Stomach (tissue), 9 donors: ENCODE results near the gene NUP153. TPM values are rescaled to one million over a fixed set of nuclear protein-coding genes. Genes with fewer than 3 reads are reported as not detected.
"Not testable (repeated sequence)": the region's sequence is repeated elsewhere in the genome, so short reads cannot be mapped to it uniquely, and the experiment has no call there.

Experiments
- DNase-seq, 2 donors: peaks; one replicate each; pipeline versions ENCODE4 v3.0.0 to v3.0.0-alpha.2; 2013 to 2019
- H3K27ac ChIP-seq, 5 donors: fragments of 200-600 bp in 4 of 5; sonication (generic) in 4 of 5; one replicate each; pipeline ENCODE4 v1.5.1; 2013 to 2019; ENCODE audit warnings: mild to moderate bottlenecking in 1 of 5, moderate library complexity in 1 of 5
- H3K27me3 ChIP-seq, 3 donors: fragments of 200-600 bp; sonication (generic); one replicate each; pipeline ENCODE4 v1.5.1; 2017 to 2019; ENCODE audit warnings: mixed run types in 1 of 3
- H3K36me3 ChIP-seq, 4 donors: fragments of 200-600 bp; sonication (generic); 1 replicate in 3 of 4; 2 replicates in 1 of 4; pipeline ENCODE4 v1.5.1; 2016 to 2019
- H3K4me1 ChIP-seq, 4 donors: fragments of 200-600 bp; sonication (generic); one replicate each; pipeline ENCODE4 v1.5.1; 2016 to 2019
- H3K4me3 ChIP-seq, 4 donors: fragments of 200-600 bp; sonication (generic) in 3 of 4; one replicate each; pipeline ENCODE4 v1.5.1; 2016 to 2019; ENCODE audit warnings: mild to moderate bottlenecking in 1 of 4
- H3K9me3 ChIP-seq, 4 donors: fragments of 200-600 bp; sonication (generic); one replicate each; pipeline ENCODE4 v1.5.1; 2016 to 2019
- CTCF ChIP-seq, 7 experiments: fragments of 450-650 bp in 4 of 7; fragments of 200-600 bp in 3 of 7; sonication (generic) in 3 of 7; IDR thresholded peaks; one replicate each; pipeline ENCODE4 v1.5.1; 2016 to 2019; ENCODE audit warnings: antibody characterized with exemption in 7 of 7, control low read depth in 2 of 7, mild to moderate bottlenecking in 1 of 7
- EP300 ChIP-seq: sonication (generic); formaldehyde crosslinking; IDR thresholded peaks from one replicate; pipeline ENCODE4 v1.6.1; 2017; ENCODE audit warnings: antibody characterized with exemption
- POLR2A ChIP-seq, 4 donors: fragments of 450-650 bp; IDR thresholded peaks; one replicate each; pipeline ENCODE4 v1.6.1; 2016; ENCODE audit warnings: antibody characterized with exemption in 4 of 4, control low read depth in 2 of 4, mild to moderate bottlenecking in 1 of 4, moderate library complexity in 1 of 4
- POLR2AphosphoS5 ChIP-seq, 3 donors: sonication (generic); formaldehyde crosslinking; IDR thresholded peaks; one replicate each; pipeline ENCODE4 v1.6.1; 2016; ENCODE audit warnings: antibody characterized with exemption in 3 of 3
- WGBS, 5 donors: extraction: QIAGEN DNeasy Blood & Tissue Kit in 3 of 5; methylation state at CpG; one replicate each; pipeline versions ENCODE4 v1.1.5 to v1.1.7; 2013 to 2018; 5-methylcytosine and 5-hydroxymethylcytosine counted together
- intact Hi-C: fragments of 100-400 bp; cut with DNase I; formaldehyde crosslinking; loops from one replicate; pipeline ENCODE4 v1.15.1; 2023; ENCODE audit warnings: low total_unique reads
- polyA plus RNA-seq, 3 donors: library from polyadenylated mRNA; stranded (reverse); fragments of 200-250 nt; gene quantifications; one replicate each; pipeline ENCODE4 v1.2.3, GENCODE V29; 2013
- total RNA-seq, 5 donors: library from RNA; depleted of rRNA; stranded (reverse); fragments of >200 nt; gene quantifications; one replicate each; pipeline versions ENCODE4 v1.1.0 to v1.2.3, GENCODE V29; 2014 to 2016
- donor health status: healthy with polysubstance abuse.
- donor health status: Bipolar disorder and iron deficiency.
- donor health status: healthy.

The NUP153 gene
- total and polyA plus RNA-seq, 8 donors = 5.2 to 50.5 (median 18.2) TPM

GRCh38 chr6:17591287-17591686 lies 115.4 kb downstream of the NUP153 start:
- H3K36me3 ChIP-seq = no peaks in the 10 kb centered on the region
- intact Hi-C loops = no loop called here
- peaks cover 0 to 1% (median 0%) of the 10 kb centered on the region in 4 donors for H3K4me1 ChIP-seq
- no peak for TF ChIP-seq EP300
- TF ChIP-seq CTCF (IDR thresholded peaks at IDR 0.05) = no peak
- TF ChIP-seq POLR2A (IDR thresholded peaks at IDR 0.05) = no peak
- H3K27me3 ChIP-seq = no peaks in the 10 kb centered on the region
- H3K9me3 ChIP-seq = no peaks in the 10 kb centered on the region
- H3K4me3 ChIP-seq = no peak overlapping the region
- 78 to 85% (median 82%) methylated on average over 1 of the region's 1 CpG for WGBS, 5 donors
- H3K27ac ChIP-seq = peak overlapping the region in 1 of 5 donors; percentile 53
- DNase-seq = no peak

- 59 to 76% (median 69%) methylated on average over 5 of the region's 5 CpGs for WGBS, 5 donors
- Histone ChIP-seq H3K4me1 (peaks cover 0 to 9% (median 1%) of the 10 kb centered on the region in 4 donors), H3K27ac (no peak overlapping the region), H3K27me3 (no peaks in the 10 kb centered on the region), H3K4me3 (no peak overlapping the region), H3K36me3 (no peaks in the 10 kb centered on the region), H3K9me3 (no peaks in the 10 kb centered on the region)
- DNase-seq = peak in 1 of 2 donors; percentile 46
- TF ChIP-seq CTCF (IDR thresholded peaks at IDR 0.05) (no peak), POLR2AphosphoS5 (IDR thresholded peaks at IDR 0.05) (no peak), POLR2A (IDR thresholded peaks at IDR 0.05) (no peak), EP300 (no peak)
- intact Hi-C loops = loop anchor here (5.0 to 10.0 kb wide), 2 partner anchors 215 to 432 kb away; no protein-coding TSS in a partner anchor
Measured at GRCh38 chr6:17589406-17590096, 117.2 kb downstream of the NUP153 start.

GRCh38 chr6:17588011-17588410 lies 118.7 kb downstream of the NUP153 start:
- 65 to 80% (median 68%) methylated on average over 6 of the region's 6 CpGs for WGBS, 5 donors
- H3K36me3 ChIP-seq = no peaks in the 10 kb centered on the region
- no peak overlapping the region for H3K27ac ChIP-seq

GRCh38 chr6:17586623-17587022 lies 120.1 kb downstream of the NUP153 start:
- intact Hi-C loops = loop anchor here (5.0 to 10.0 kb wide), 2 partner anchors 218 to 429 kb away; no protein-coding TSS in a partner anchor
- H3K36me3 ChIP-seq = not testable (repeated sequence)
- WGBS, 5 donors = 85 to 96% (median 95%) methylated on average over 13 of the region's 13 CpGs

More at GRCh38 chr6:17588011-17588410, 118.7 kb downstream of the NUP153 start:
- Histone ChIP-seq H3K9me3 (no peaks in the 10 kb centered on the region), H3K4me3 (no peak overlapping the region), H3K27me3 (no peaks in the 10 kb centered on the region), H3K4me1 (peaks cover 0 to 19% (median 12%) of the 10 kb centered on the region in 4 donors)
- no peak for TF ChIP-seq CTCF (IDR thresholded peaks at IDR 0.05)
- no peak for TF ChIP-seq EP300
- no peak for TF ChIP-seq POLR2A (IDR thresholded peaks at IDR 0.05)
- no peak for TF ChIP-seq POLR2AphosphoS5 (IDR thresholded peaks at IDR 0.05)
- no peak for DNase-seq
- intact Hi-C loops = loop anchor here (5.0 to 10.0 kb wide), 2 partner anchors 217 to 431 kb away; no protein-coding TSS in a partner anchor

More at GRCh38 chr6:17586623-17587022, 120.1 kb downstream of the NUP153 start:
- not testable (repeated sequence) for H3K9me3 ChIP-seq, H3K27ac ChIP-seq, DNase-seq, H3K4me3 ChIP-seq, H3K27me3 ChIP-seq
- peaks cover 0 to 19% (median 12%) of the 10 kb centered on the region in 4 donors for H3K4me1 ChIP-seq
